ENCODE data around the gene DNAH14.

Gene DNAH14

GRCh38 chr1:225413708-225414375 lies 484.4 kb downstream of the DNAH14 start:
- no peak for DNase-seq

- no peak for DNase-seq
Measured at GRCh38 chr1:225415307-225415706, 485.8 kb downstream of the DNAH14 start.

- DNase-seq = no peak
Measured at GRCh38 chr1:225415967-225416745, 486.7 kb downstream of the DNAH14 start.

- no peak for DNase-seq
Measured at GRCh38 chr1:225418059-225418458, 488.6 kb downstream of the DNAH14 start.

GRCh38 chr1:225418598-225418997 lies 489.1 kb downstream of the DNAH14 start:
- DNase-seq = no peak

GRCh38 chr1:225422031-225422605 lies 492.6 kb downstream of the DNAH14 start:
- no peak for DNase-seq

GRCh38 chr1:225422795-225423517 lies 493.5 kb downstream of the DNAH14 start:
- DNase-seq = no peak

- peak; percentile 10 for DNase-seq
Measured at GRCh38 chr1:225423518-225423855, 494.0 kb downstream of the DNAH14 start.

GRCh38 chr1:225424562-225425200 lies 495.2 kb downstream of the DNAH14 start:
- DNase-seq = no peak

GRCh38 chr1:225425201-225425786 lies 495.8 kb downstream of the DNAH14 start:
- no peak for DNase-seq

GRCh38 chr1:225426395-225427234 lies 497.1 kb downstream of the DNAH14 start:
- DNase-seq = peak; percentile 43

GRCh38 chr1:225427235-225428067 lies 498.0 kb downstream of the DNAH14 start, which contains the start of gene LBR:
LBR (minus strand) TSS chr1:225428038; CDS start chr1:225424075, 3,963 bp downstream.
- no peak for DNase-seq

- peak; percentile 74 for DNase-seq
Measured at GRCh38 chr1:225428068-225428880, 498.8 kb downstream of the DNAH14 start.

GRCh38 chr1:225428881-225429455 lies 499.5 kb downstream of the DNAH14 start:
- DNase-seq = no peak

- no peak for DNase-seq
Measured at GRCh38 chr1:225430301-225430700, 500.8 kb downstream of the DNAH14 start.

- DNase-seq = no peak
Measured at GRCh38 chr1:225431081-225431863, 501.8 kb downstream of the DNAH14 start.

GRCh38 chr1:225434046-225434445 lies 504.6 kb downstream of the DNAH14 start:
- no peak for DNase-seq

- no peak for DNase-seq
Measured at GRCh38 chr1:225435076-225435475, 505.6 kb downstream of the DNAH14 start.
